ENCODE data around the gene FAM8A1.
"Not testable (repeated sequence)": the region's sequence is repeated elsewhere in the genome, so short reads cannot be mapped to it uniquely, and the experiment has no call there.

Gene FAM8A1

DNA sequence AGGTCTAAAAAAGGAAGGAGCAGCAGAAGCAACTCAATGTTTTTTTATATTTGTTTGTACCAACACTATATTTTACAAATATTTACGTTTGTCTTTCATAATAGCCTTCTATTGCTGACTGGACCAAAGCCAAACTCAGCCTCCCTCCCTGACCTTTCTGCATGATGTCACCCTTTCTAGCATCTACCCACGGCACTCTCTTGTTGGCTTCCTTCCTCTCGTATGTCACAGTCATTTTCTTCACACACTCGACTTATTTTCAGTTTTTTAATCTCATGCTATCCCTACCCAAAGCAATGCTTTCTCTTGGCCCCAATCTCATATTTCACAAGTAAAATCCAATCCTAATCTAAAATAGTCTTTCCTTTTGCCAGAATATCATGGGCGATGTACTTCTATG lies 16.3 kb upstream of the FAM8A1 start:
- Histone ChIP-seq H3K9ac (ENCODE audit: low read length) (no peak overlapping the region), H3K4me1 (ENCODE audit: low read length) (no peaks in the 10 kb centered on the region), H3K27ac (ENCODE audit: low read length) (no peak overlapping the region), H3K4me3 (ENCODE audit: low read length) (no peak overlapping the region), H3K27me3 (replicated peaks; ENCODE audit: insufficient read depth, low read length) (no peaks in the 10 kb centered on the region), H3K9me3 (replicated peaks; ENCODE audit: insufficient read depth, low read length) (no peaks in the 10 kb centered on the region), H3K4me2 (ENCODE audit: low read depth, low read length) (no peak overlapping the region), H3K9me2 (replicated peaks; ENCODE audit: insufficient read depth, low read length) (no peaks in the 10 kb centered on the region), H3F3A (ENCODE audit: insufficient read depth, low read length) (no peaks in the 10 kb centered on the region), H4K20me1 (ENCODE audit: insufficient read depth, low read length) (no peaks in the 10 kb centered on the region), H3K36me3 (replicated peaks; ENCODE audit: insufficient read depth, low read length) (no peaks in the 10 kb centered on the region), H2AFZ (ENCODE audit: low read length) (no peak overlapping the region), H3K79me2 (ENCODE audit: low read length) (no peaks in the 10 kb centered on the region)
- no peak for DNase-seq
- TF ChIP-seq EZH2phosphoT487 (IDR thresholded peaks at IDR 0.05; ENCODE audit: low read length) (no peak), EZH2 (optimal IDR thresholded peaks at IDR 0.05; ENCODE audit: low read depth, low read length) (no peak)
- TF ChIP-seq, protein P1, sequence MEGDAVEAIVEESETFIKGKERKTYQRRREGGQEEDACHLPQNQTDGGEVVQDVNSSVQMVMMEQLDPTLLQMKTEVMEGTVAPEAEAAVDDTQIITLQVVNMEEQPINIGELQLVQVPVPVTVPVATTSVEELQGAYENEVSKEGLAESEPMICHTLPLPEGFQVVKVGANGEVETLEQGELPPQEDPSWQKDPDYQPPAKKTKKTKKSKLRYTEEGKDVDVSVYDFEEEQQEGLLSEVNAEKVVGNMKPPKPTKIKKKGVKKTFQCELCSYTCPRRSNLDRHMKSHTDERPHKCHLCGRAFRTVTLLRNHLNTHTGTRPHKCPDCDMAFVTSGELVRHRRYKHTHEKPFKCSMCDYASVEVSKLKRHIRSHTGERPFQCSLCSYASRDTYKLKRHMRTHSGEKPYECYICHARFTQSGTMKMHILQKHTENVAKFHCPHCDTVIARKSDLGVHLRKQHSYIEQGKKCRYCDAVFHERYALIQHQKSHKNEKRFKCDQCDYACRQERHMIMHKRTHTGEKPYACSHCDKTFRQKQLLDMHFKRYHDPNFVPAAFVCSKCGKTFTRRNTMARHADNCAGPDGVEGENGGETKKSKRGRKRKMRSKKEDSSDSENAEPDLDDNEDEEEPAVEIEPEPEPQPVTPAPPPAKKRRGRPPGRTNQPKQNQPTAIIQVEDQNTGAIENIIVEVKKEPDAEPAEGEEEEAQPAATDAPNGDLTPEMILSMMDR (IDR thresholded peaks at IDR 0.05; ENCODE audit: low read length), result no peak

DNA sequence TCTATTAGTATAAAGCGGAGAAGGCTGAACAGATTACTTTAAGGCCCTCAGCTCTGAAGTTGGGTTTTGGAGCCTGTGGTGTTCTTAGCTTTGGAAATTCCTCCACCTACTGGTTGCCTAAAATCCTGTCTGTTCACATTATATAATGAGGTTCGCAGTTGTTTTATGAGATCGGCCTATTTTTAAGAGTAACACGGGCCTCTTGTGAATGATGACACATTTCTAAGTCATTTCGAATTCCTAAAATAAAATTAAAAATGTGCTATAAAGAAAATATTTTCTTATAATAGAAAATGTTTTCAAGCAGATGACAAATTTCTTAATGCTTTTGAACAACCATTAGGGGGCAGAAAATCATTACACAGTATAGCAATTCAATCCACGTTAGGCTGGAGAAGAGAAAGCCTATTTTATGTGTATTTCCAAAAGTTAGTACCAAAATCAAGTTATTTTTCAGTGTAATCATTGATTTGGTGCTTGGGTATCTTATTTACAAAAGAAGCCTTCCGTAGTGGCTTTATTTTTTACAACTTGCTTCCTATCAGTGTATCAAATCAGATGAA lies 15.8 kb upstream of the FAM8A1 start:
- peak; percentile 42 for DNase-seq
- Histone ChIP-seq H3K27ac (ENCODE audit: low read length) (no peak overlapping the region), H3F3A (ENCODE audit: insufficient read depth, low read length) (no peaks in the 10 kb centered on the region), H3K9ac (ENCODE audit: low read length) (no peak overlapping the region), H4K20me1 (ENCODE audit: insufficient read depth, low read length) (no peaks in the 10 kb centered on the region), H3K4me2 (ENCODE audit: low read depth, low read length) (peak overlapping the region; percentile 8; the same call in 1 of the 2 replicates), H3K9me3 (replicated peaks; ENCODE audit: insufficient read depth, low read length) (no peaks in the 10 kb centered on the region), H3K4me3 (ENCODE audit: low read length) (no peak overlapping the region), H3K4me1 (ENCODE audit: low read length) (no peaks in the 10 kb centered on the region), H2AFZ (ENCODE audit: low read length) (no peak overlapping the region), H3K9me2 (replicated peaks; ENCODE audit: insufficient read depth, low read length) (no peaks in the 10 kb centered on the region), H3K27me3 (replicated peaks; ENCODE audit: insufficient read depth, low read length) (no peaks in the 10 kb centered on the region), H3K36me3 (replicated peaks; ENCODE audit: insufficient read depth, low read length) (no peaks in the 10 kb centered on the region), H3K79me2 (ENCODE audit: low read length) (no peaks in the 10 kb centered on the region)
- TF ChIP-seq EZH2phosphoT487 (IDR thresholded peaks at IDR 0.05; ENCODE audit: low read length) (no peak), EZH2 (optimal IDR thresholded peaks at IDR 0.05; ENCODE audit: low read depth, low read length) (no peak)
- TF ChIP-seq, protein P1 (IDR thresholded peaks at IDR 0.05; ENCODE audit: low read length), result peak; percentile 61

DNA sequence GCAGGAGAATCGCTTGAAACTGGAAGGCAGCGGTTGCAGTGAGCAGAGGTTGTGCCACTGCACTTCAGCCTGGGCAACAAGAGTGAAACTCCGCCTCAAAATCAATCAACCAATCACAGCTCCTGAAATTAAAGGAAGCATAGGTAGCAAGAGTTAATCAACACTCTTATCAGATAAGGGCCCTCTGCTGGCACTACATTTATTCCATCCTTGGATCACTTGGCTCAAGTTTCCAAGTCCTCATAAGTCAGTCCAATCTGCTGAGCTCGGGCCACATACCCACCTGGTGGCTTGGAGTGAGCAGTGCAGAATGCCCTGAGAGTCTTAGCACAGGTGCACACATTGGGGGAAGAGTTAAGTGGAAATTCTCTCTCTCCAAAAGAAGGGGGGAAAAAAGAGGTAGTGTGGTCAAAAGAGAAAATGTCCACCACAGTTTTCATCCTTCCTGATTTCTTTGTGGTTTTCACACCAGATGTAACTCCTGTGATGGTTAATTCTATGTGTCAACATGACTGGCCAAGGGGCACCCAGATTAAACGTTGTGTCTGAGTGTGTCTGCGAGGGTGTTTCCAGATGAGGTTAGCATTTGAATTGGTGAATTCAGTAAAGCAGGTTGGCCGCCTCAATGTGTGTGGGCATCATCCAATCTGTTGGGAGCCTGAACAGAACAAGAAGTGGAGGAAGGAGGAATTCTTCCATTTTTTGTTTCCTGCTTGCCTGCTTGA lies 14.2 kb upstream of the FAM8A1 start:
- H2AFZ ChIP-seq (ENCODE audit: low read length), result no peak overlapping the region
- no peaks in the 10 kb centered on the region for H3F3A ChIP-seq (ENCODE audit: insufficient read depth, low read length)
- H3K9me3 ChIP-seq (replicated peaks; ENCODE audit: insufficient read depth, low read length), result no peaks in the 10 kb centered on the region
- TF ChIP-seq EZH2phosphoT487 (IDR thresholded peaks at IDR 0.05; ENCODE audit: low read length) (no peak), EZH2 (optimal IDR thresholded peaks at IDR 0.05; ENCODE audit: low read depth, low read length) (no peak)
- TF ChIP-seq, protein P1 (IDR thresholded peaks at IDR 0.05; ENCODE audit: low read length), result peak; percentile 33
- peaks cover under 1% of the 10 kb centered on the region; the same call in 1 of the 2 replicates for H3K4me1 ChIP-seq (ENCODE audit: low read length)
- H3K9ac ChIP-seq (ENCODE audit: low read length), result no peak overlapping the region
- H3K27me3 ChIP-seq (replicated peaks; ENCODE audit: insufficient read depth, low read length), result no peaks in the 10 kb centered on the region
- H3K4me2 ChIP-seq (ENCODE audit: low read depth, low read length), result no peak overlapping the region
- H3K9me2 ChIP-seq (replicated peaks; ENCODE audit: insufficient read depth, low read length), result no peaks in the 10 kb centered on the region
- H3K79me2 ChIP-seq (ENCODE audit: low read length), result no peaks in the 10 kb centered on the region
- no peaks in the 10 kb centered on the region for H4K20me1 ChIP-seq (ENCODE audit: insufficient read depth, low read length)
- no peaks in the 10 kb centered on the region for H3K36me3 ChIP-seq (replicated peaks; ENCODE audit: insufficient read depth, low read length)
- no peak for DNase-seq
- no peak overlapping the region for H3K4me3 ChIP-seq (ENCODE audit: low read length)
- H3K27ac ChIP-seq (ENCODE audit: low read length), result no peak overlapping the region

DNA sequence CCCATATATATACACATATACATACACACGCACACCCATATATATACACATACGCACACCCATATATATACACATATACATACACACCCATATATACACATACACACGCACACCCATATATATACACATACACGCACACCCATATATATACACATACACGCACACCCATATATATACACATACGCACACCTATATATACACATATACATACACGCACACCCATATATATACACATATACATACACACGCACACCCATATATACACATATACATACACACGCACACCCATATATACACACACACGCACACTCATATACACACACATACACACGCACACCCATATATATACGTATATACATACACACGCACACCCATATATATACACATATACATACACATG lies 13.5 kb upstream of the FAM8A1 start:
- not testable (repeated sequence) for H3K9me3 ChIP-seq (replicated peaks; ENCODE audit: insufficient read depth, low read length); H2AFZ ChIP-seq (ENCODE audit: low read length); H3K36me3 ChIP-seq (replicated peaks; ENCODE audit: insufficient read depth, low read length); H3K4me3 ChIP-seq (ENCODE audit: low read length); H3K9ac ChIP-seq (ENCODE audit: low read length); DNase-seq; H3K9me2 ChIP-seq (replicated peaks; ENCODE audit: insufficient read depth, low read length); H3F3A ChIP-seq (ENCODE audit: insufficient read depth, low read length); H3K27ac ChIP-seq (ENCODE audit: low read length); H3K27me3 ChIP-seq (replicated peaks; ENCODE audit: insufficient read depth, low read length); H3K79me2 ChIP-seq (ENCODE audit: low read length); H4K20me1 ChIP-seq (ENCODE audit: insufficient read depth, low read length); H3K4me1 ChIP-seq (ENCODE audit: low read length); H3K4me2 ChIP-seq (ENCODE audit: low read depth, low read length)
